ENCODE results near the gene SPATA9. TPM values are rescaled to one million over a fixed set of nuclear protein-coding genes. Genes with fewer than 3 reads are reported as not detected.

The SPATA9 gene
- total and polyA plus RNA-seq, 11 donors = 0.17 to 0.99 (median 0.53) TPM; not detected in 7

- TF ChIP-seq POLR2A (IDR thresholded peaks at IDR 0.05) (no peak), CTCF (IDR thresholded peaks at IDR 0.05) (no peak)
- ATAC-seq = no peak
- no peak overlapping the region for H3K4me3 ChIP-seq
- DNase-seq = no peak
- no peak overlapping the region for H3K27ac ChIP-seq
- no peaks in the 10 kb centered on the region for H3K27me3 ChIP-seq
- intact Hi-C loops (cut with DNase I) = loop anchor here in 8 of 10 donors (2.0 to 10.0 kb wide), 6 partner anchors 59 to 117 kb away; partner anchors contain the start of gene RHOBTB3 (in 5 of the 8)
- H3K4me1 ChIP-seq = peaks cover 0 to 45% (median 21%) of the 10 kb centered on the region in 12 donors
- H3K36me3 ChIP-seq = no peaks in the 10 kb centered on the region
- H3K9me3 ChIP-seq = no peaks in the 10 kb centered on the region
Observed at GRCh38 chr5:95668216-95668615, 14.6 kb downstream of the SPATA9 start.

- Histone ChIP-seq H3K27me3 (no peaks in the 10 kb centered on the region), H3K4me1 (peaks cover 0 to 41% (median 20%) of the 10 kb centered on the region in 12 donors), H3K27ac (no peak overlapping the region), H3K36me3 (no peaks in the 10 kb centered on the region), H3K4me3 (no peak overlapping the region), H3K9me3 (no peaks in the 10 kb centered on the region)
- DNase-seq (no peak), ATAC-seq (no peak)
- TF ChIP-seq POLR2A (IDR thresholded peaks at IDR 0.05) (no peak), CTCF (IDR thresholded peaks at IDR 0.05) (no peak)
- intact Hi-C loops (cut with DNase I) = loop anchor here in 8 of 10 donors (2.0 to 10.0 kb wide), 6 partner anchors 60 to 117 kb away; partner anchors contain the start of gene RHOBTB3 (in 5 of the 8)
Observed at GRCh38 chr5:95667678-95668077, 15.1 kb downstream of the SPATA9 start.

GRCh38 chr5:95667061-95667618 is 15.7 kb downstream of the SPATA9 start:
- H3K27me3 ChIP-seq = no peaks in the 10 kb centered on the region
- ATAC-seq (peak in 1 of 4 donors; percentile 22), DNase-seq (no peak)
- H3K4me1 ChIP-seq = peaks cover 0 to 38% (median 18%) of the 10 kb centered on the region in 12 donors
- 74 to 77% (median 75%) methylated on average over 4 of the region's 4 CpGs for WGBS, 4 donors
- H3K4me3 ChIP-seq = no peak overlapping the region
- H3K9me3 ChIP-seq = no peaks in the 10 kb centered on the region
- no peaks in the 10 kb centered on the region for H3K36me3 ChIP-seq
- TF ChIP-seq POLR2A (IDR thresholded peaks at IDR 0.05) = no peak
- intact Hi-C loops (cut with DNase I) = loop anchor here in 7 of 10 donors (5.0 to 10.0 kb wide), 5 partner anchors 60 to 118 kb away; partner anchors contain the start of gene RHOBTB3 (in 5 of the 7)
- H3K27ac ChIP-seq = peak overlapping the region in 1 of 12 donors; percentile 16

GRCh38 chr5:95664204-95664786 is 18.5 kb downstream of the SPATA9 start:
- intact Hi-C loops (cut with DNase I) = loop anchor here in 9 of 10 donors (2.0 to 10.0 kb wide), 9 partner anchors 68 to 183 kb away; partner anchors contain the start of gene RHOBTB3 (in 1 of the 9)
- Histone ChIP-seq H3K9me3 (no peaks in the 10 kb centered on the region), H3K4me3 (no peak overlapping the region), H3K27me3 (no peaks in the 10 kb centered on the region), H3K4me1 (peaks cover 0 to 25% (median 9%) of the 10 kb centered on the region in 12 donors), H3K36me3 (no peaks in the 10 kb centered on the region), H3K27ac (peak overlapping the region in 3 of 12 donors; percentile 26 to 37 (median 34))
- DNase-seq = no peak
- TF ChIP-seq POLR2A (IDR thresholded peaks at IDR 0.05) = no peak
- TF ChIP-seq CTCF (IDR thresholded peaks at IDR 0.05) = peak; percentile 65 to 89 (median 83)
- peak in 2 of 4 donors; percentile 39 to 45 for ATAC-seq
- WGBS, 4 donors = 9 to 18% (median 16%) methylated on average over 3 of the region's 3 CpGs
